Smooth muscle cell (in vitro differentiated cells): ENCODE results near the gene CEP128. TPM values are rescaled to one million over a fixed set of nuclear protein-coding genes. Genes with fewer than 3 reads are reported as not detected.

Experiments used
- DNase-seq: peaks from one replicate; lab custom pipeline; 2025; ENCODE audit not compliant: unreplicated experiment; lab: John Stamatoyannopoulos, UW
- H2AFZ ChIP-seq: fragments of 200-600 bp; sonication (generic); 2 replicates; pipeline ENCODE4 v1.6.0; 2016; ENCODE audit warnings: antibody characterized with exemption, low read depth, mild to moderate bottlenecking
- H3F3A ChIP-seq: fragments of 200-600 bp; sonication (generic); 2 replicates; pipeline ENCODE4 v1.6.0; 2017; ENCODE audit warnings: antibody characterized with exemption, low read depth
- H3K27ac ChIP-seq: fragments of 200-600 bp; sonication (generic); 2 replicates; pipeline ENCODE4 v1.5.1; 2016; ENCODE audit warnings: low read depth, mild to moderate bottlenecking
- H3K27me3 ChIP-seq: fragments of 200-600 bp; sonication (generic); 2 replicates; pipeline ENCODE4 v1.6.1; 2016; ENCODE audit warnings: low read depth, mild to moderate bottlenecking
- H3K36me3 ChIP-seq: fragments of 200-600 bp; sonication (generic); 2 replicates; pipeline ENCODE4 v1.5.1; 2016; ENCODE audit warnings: low read depth
- H3K4me1 ChIP-seq: fragments of 200-600 bp; sonication (generic); 2 replicates; pipeline ENCODE4 v1.5.1; 2016; ENCODE audit warnings: low read depth
- H3K4me2 ChIP-seq: fragments of 200-600 bp; sonication (generic); 2 replicates; pipeline ENCODE4 v1.6.0; 2016; ENCODE audit warnings: mild to moderate bottlenecking
- H3K4me3 ChIP-seq: fragments of 200-600 bp; sonication (generic); 2 replicates; pipeline ENCODE4 v1.5.1; 2016; ENCODE audit warnings: mild to moderate bottlenecking
- H3K79me2 ChIP-seq: fragments of 200-600 bp; sonication (generic); 2 replicates; pipeline ENCODE4 v1.6.0; 2016; ENCODE audit warnings: low read depth, mild to moderate bottlenecking
- H3K9ac ChIP-seq: fragments of 200-600 bp; sonication (generic); 2 replicates; pipeline ENCODE4 v1.6.0; 2016; ENCODE audit warnings: low read depth
- H3K9me3 ChIP-seq: fragments of 200-600 bp; sonication (generic); replicated peaks from 2 replicates; pipeline ENCODE4 v1.5.1; 2016; ENCODE audit warnings: low read depth
- H4K20me1 ChIP-seq: fragments of 200-600 bp; sonication (generic); 2 replicates; pipeline ENCODE4 v1.6.0; 2016; ENCODE audit warnings: low read depth
- CTCF ChIP-seq: fragments of 200-600 bp; sonication (generic); IDR thresholded peaks from 2 replicates; pipeline ENCODE4 v1.5.1; 2017; ENCODE audit warnings: borderline replicate concordance, mild to moderate bottlenecking, antibody characterized with exemption; ENCODE audit not compliant: insufficient read depth, poor library complexity, severe bottlenecking
- WGBS: methylation state at CpG from one replicate; pipeline ENCODE4 v1.1.7; 2016; ENCODE audit warnings: low lambda C conversion rate; 5-methylcytosine and 5-hydroxymethylcytosine counted together
- polyA plus RNA-seq: library from polyadenylated mRNA; unstranded; fragments of >200 nt; fragmentation: Nextera tagmentation; extraction: Ambion mirVana; gene quantifications from 2 replicates; pipeline ENCODE4 v1.2.1, GENCODE V29; 2016
- total RNA-seq: library from RNA; depleted of rRNA; stranded (reverse); fragments of >200 nt; gene quantifications from 2 replicates; pipeline ENCODE4 v1.2.3, GENCODE V29; 2014

The CEP128 gene
- total and polyA plus RNA-seq, 2 experiments from 2014 or later: 2.7 to 4.4 TPM

- Histone ChIP-seq H3K36me3 (no peaks in the 10 kb centered on the region), H3K4me1 (no peaks in the 10 kb centered on the region), H3K4me2 (no peak overlapping the region), H3K9me3 (no peaks in the 10 kb centered on the region), H3K27me3 (no peaks in the 10 kb centered on the region), H3K9ac (no peak overlapping the region), H3K27ac (no peak overlapping the region), H2AFZ (no peak overlapping the region), H3F3A (no peaks in the 10 kb centered on the region), H4K20me1 (no peaks in the 10 kb centered on the region), H3K4me3 (no peak overlapping the region), H3K79me2 (no peaks in the 10 kb centered on the region)
- TF ChIP-seq CTCF: no peak
- DNase-seq: no peak
- 47% methylated on average over 4 of the region's 5 CpGs for WGBS
Measured at GRCh38 chr14:80565001-80565400, 376.5 kb downstream of the CEP128 start.

GRCh38 chr14:80564051-80564450, 377.5 kb downstream of the CEP128 start:
- Histone ChIP-seq H3K9ac (no peak overlapping the region), H2AFZ (no peak overlapping the region), H3K27ac (no peak overlapping the region), H3K4me1 (no peaks in the 10 kb centered on the region), H3K27me3 (no peaks in the 10 kb centered on the region), H3F3A (no peaks in the 10 kb centered on the region), H4K20me1 (no peaks in the 10 kb centered on the region), H3K9me3 (no peaks in the 10 kb centered on the region), H3K4me2 (no peak overlapping the region), H3K36me3 (no peaks in the 10 kb centered on the region), H3K79me2 (no peaks in the 10 kb centered on the region), H3K4me3 (no peak overlapping the region)
- TF ChIP-seq CTCF: no peak
- no peak for DNase-seq

- Histone ChIP-seq H3K27ac (no peak overlapping the region), H3K4me3 (no peak overlapping the region), H3K9me3 (no peaks in the 10 kb centered on the region), H3K36me3 (no peaks in the 10 kb centered on the region), H3K4me1 (no peaks in the 10 kb centered on the region), H3K79me2 (no peaks in the 10 kb centered on the region), H3K27me3 (no peaks in the 10 kb centered on the region), H3F3A (no peaks in the 10 kb centered on the region), H3K9ac (no peak overlapping the region), H3K4me2 (no peak overlapping the region), H4K20me1 (no peaks in the 10 kb centered on the region), H2AFZ (no peak overlapping the region)
- WGBS: 93% methylated on average over 5 of the region's 5 CpGs
- TF ChIP-seq CTCF: no peak
- no peak for DNase-seq
Measured at GRCh38 chr14:80560800-80561657, 380.5 kb downstream of the CEP128 start.

- no peaks in the 10 kb centered on the region for H3K79me2 ChIP-seq
- H3K27ac ChIP-seq: no peak overlapping the region
- no peaks in the 10 kb centered on the region for H3K9me3 ChIP-seq
- H3K4me3 ChIP-seq: no peak overlapping the region
- H3F3A ChIP-seq: no peaks in the 10 kb centered on the region
- no peak overlapping the region for H2AFZ ChIP-seq
- H3K4me1 ChIP-seq: no peaks in the 10 kb centered on the region
- no peak for DNase-seq
- H4K20me1 ChIP-seq: no peaks in the 10 kb centered on the region
- H3K4me2 ChIP-seq: no peak overlapping the region
- H3K9ac ChIP-seq: no peak overlapping the region
- H3K27me3 ChIP-seq: no peaks in the 10 kb centered on the region
- no peak for TF ChIP-seq CTCF
- 87% methylated on average over 2 of the region's 2 CpGs for WGBS
- H3K36me3 ChIP-seq: no peaks in the 10 kb centered on the region
Measured at GRCh38 chr14:80554139-80554538, 387.4 kb downstream of the CEP128 start.
